ENCODE data around the gene LRIG1.

DNA sequence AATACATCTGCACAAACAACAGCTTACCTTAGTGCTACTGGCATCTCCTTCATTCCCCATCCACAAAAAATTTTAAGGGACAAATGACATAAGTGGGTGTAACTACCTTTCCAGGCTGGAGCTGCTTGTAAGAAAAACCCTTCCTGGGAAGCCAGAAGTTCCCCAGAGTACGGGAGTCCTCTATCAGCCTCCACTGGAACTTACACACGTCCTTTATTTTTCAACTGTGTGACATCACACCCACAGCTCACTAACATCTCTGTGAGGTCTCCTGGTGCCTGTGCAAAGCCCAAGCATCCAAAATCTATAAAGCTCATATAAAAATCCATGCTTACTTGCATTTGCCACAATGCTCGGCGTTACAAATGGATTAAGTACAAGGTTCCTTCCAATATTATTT, 27.6 kb downstream of the LRIG1 start:
- TF ChIP-seq, protein P1, sequence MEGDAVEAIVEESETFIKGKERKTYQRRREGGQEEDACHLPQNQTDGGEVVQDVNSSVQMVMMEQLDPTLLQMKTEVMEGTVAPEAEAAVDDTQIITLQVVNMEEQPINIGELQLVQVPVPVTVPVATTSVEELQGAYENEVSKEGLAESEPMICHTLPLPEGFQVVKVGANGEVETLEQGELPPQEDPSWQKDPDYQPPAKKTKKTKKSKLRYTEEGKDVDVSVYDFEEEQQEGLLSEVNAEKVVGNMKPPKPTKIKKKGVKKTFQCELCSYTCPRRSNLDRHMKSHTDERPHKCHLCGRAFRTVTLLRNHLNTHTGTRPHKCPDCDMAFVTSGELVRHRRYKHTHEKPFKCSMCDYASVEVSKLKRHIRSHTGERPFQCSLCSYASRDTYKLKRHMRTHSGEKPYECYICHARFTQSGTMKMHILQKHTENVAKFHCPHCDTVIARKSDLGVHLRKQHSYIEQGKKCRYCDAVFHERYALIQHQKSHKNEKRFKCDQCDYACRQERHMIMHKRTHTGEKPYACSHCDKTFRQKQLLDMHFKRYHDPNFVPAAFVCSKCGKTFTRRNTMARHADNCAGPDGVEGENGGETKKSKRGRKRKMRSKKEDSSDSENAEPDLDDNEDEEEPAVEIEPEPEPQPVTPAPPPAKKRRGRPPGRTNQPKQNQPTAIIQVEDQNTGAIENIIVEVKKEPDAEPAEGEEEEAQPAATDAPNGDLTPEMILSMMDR (IDR thresholded peaks at IDR 0.05) = no peak
- TF ChIP-seq POLR2AphosphoS5 (IDR thresholded peaks at IDR 0.05; ENCODE audit: low read depth, low read length) (no peak), TCF7L2 (IDR thresholded peaks at IDR 0.05; ENCODE audit: low read depth, low read length) (no peak)
- TF ChIP-seq, protein P2, sequence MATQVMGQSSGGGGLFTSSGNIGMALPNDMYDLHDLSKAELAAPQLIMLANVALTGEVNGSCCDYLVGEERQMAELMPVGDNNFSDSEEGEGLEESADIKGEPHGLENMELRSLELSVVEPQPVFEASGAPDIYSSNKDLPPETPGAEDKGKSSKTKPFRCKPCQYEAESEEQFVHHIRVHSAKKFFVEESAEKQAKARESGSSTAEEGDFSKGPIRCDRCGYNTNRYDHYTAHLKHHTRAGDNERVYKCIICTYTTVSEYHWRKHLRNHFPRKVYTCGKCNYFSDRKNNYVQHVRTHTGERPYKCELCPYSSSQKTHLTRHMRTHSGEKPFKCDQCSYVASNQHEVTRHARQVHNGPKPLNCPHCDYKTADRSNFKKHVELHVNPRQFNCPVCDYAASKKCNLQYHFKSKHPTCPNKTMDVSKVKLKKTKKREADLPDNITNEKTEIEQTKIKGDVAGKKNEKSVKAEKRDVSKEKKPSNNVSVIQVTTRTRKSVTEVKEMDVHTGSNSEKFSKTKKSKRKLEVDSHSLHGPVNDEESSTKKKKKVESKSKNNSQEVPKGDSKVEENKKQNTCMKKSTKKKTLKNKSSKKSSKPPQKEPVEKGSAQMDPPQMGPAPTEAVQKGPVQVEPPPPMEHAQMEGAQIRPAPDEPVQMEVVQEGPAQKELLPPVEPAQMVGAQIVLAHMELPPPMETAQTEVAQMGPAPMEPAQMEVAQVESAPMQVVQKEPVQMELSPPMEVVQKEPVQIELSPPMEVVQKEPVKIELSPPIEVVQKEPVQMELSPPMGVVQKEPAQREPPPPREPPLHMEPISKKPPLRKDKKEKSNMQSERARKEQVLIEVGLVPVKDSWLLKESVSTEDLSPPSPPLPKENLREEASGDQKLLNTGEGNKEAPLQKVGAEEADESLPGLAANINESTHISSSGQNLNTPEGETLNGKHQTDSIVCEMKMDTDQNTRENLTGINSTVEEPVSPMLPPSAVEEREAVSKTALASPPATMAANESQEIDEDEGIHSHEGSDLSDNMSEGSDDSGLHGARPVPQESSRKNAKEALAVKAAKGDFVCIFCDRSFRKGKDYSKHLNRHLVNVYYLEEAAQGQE (IDR thresholded peaks at IDR 0.05; ENCODE audit: insufficient read depth in 1 of 2, low read depth in 2 of 2, low read length in 1 of 2) = no peak

Data from Panc1 (cell line).